GM12878 (cell line): Measurements from ENCODE around the gene SBF1. TPM values are rescaled to one million over a fixed set of nuclear protein-coding genes. Genes with fewer than 3 reads are reported as not detected.

Source experiments
- ATAC-seq: fragments of 200-7000 bp; cut with Tn5 transposase; 3 replicates; pipeline ENCODE4 v1.9.1; 2020; ENCODE audit warnings: mild to moderate bottlenecking, moderate library complexity
- BruUV-seq: library from RNA; stranded (reverse); fragments of 400-500 nt; replicated peaks from 2 replicates; lab custom pipeline; 2021; lab: Mats Ljungman, UMichigan
- CTCF ChIA-PET: fragments of 300-600 bp; sonication (Branson Sonifier 250); formaldehyde crosslinking; extraction: SDS; loops from one replicate; lab custom pipeline; 2021; ENCODE audit warnings: inconsistent platforms; lab: Yijun Ruan, JAX
- POLR2A ChIA-PET: fragments of 350-600 bp; formaldehyde crosslinking; extraction: SDS; loops from one replicate; lab custom pipeline; 2021; ENCODE audit warnings: inconsistent platforms; lab: Charles Lee
- RAD21 ChIA-PET: fragments of 300-600 bp; sonication (Branson Sonifier 250); formaldehyde crosslinking; loops from one replicate; lab custom pipeline; 2023; ENCODE audit warnings: antibody characterized with exemption; ENCODE audit not compliant: unreplicated experiment; lab: Charles Lee
- SMC1A ChIA-PET: fragments of 300-600 bp; sonication (Branson Sonifier 250); formaldehyde crosslinking; loops from one replicate; lab custom pipeline; 2023; ENCODE audit not compliant: unreplicated experiment, uncharacterized antibody; lab: Charles Lee
- DNase-seq: peaks from one replicate; pipeline ENCODE4 v3.0.0-alpha.2; 2011; ENCODE audit warnings: low read depth, low spot score
- FAIRE-seq: peaks from 3 replicates; lab custom pipeline; 2011; peaks lifted over from hg19 to GRCh38; lab: Jason Lieb, UNC
- H2AFZ ChIP-seq: 2 replicates; pipeline ENCODE4 v1.6.0; 2011; ENCODE audit warnings: low read depth, low read length, control low read depth; ENCODE audit not compliant: control insufficient read depth
- H3K27ac ChIP-seq: 2 replicates; pipeline ENCODE4 v1.5.1; 2011; ENCODE audit warnings: control low read depth; ENCODE audit not compliant: control insufficient read depth, insufficient read depth
- H3K27me3 ChIP-seq, 2 experiments: replicated peaks in 1 of 2; 2 replicates each; pipeline versions ENCODE4 v1.6.0 to v1.6.1; 2011; ENCODE audit warnings: low read length in 1 of 2; ENCODE audit not compliant: control insufficient read depth in 2 of 2, insufficient read depth in 2 of 2
- H3K36me3 ChIP-seq, 2 experiments: 2 replicates each; pipeline ENCODE4 v1.5.1; 2011; ENCODE audit warnings: low read length in 1 of 2; ENCODE audit not compliant: control insufficient read depth in 2 of 2, insufficient read depth in 2 of 2
- H3K4me1 ChIP-seq: 2 replicates; pipeline ENCODE4 v1.6.1; 2011; ENCODE audit warnings: mild to moderate bottlenecking, low read length, moderate library complexity, mixed read lengths; ENCODE audit not compliant: control insufficient read depth, insufficient read depth
- H3K4me2 ChIP-seq: 2 replicates; pipeline ENCODE4 v1.6.0; 2011; ENCODE audit warnings: control low read depth; ENCODE audit not compliant: control insufficient read depth, insufficient read depth
- H3K4me3 ChIP-seq: fragments of 200-600 bp; sonication (generic); 2 replicates; pipeline ENCODE4 v1.5.1; 2016
- H3K79me2 ChIP-seq: 2 replicates; pipeline ENCODE4 v1.6.0; 2011; ENCODE audit warnings: low read length; ENCODE audit not compliant: control insufficient read depth, insufficient read depth
- H3K9ac ChIP-seq: 2 replicates; pipeline ENCODE4 v1.8.0; 2011; ENCODE audit warnings: low read length, control low read depth, mixed read lengths; ENCODE audit not compliant: control insufficient read depth, insufficient read depth
- H3K9me3 ChIP-seq: replicated peaks from 3 replicates; pipeline ENCODE4 v1.5.1; 2011; ENCODE audit warnings: mild to moderate bottlenecking, low read length; ENCODE audit not compliant: control insufficient read depth, insufficient read depth
- H4K20me1 ChIP-seq: 2 replicates; pipeline ENCODE4 v1.6.0; 2011; ENCODE audit not compliant: control insufficient read depth, insufficient read depth
- CEBPB ChIP-seq, 2 experiments: fragments of 150-350 bp in 1 of 2; IDR thresholded peaks; 2 replicates each; pipeline ENCODE4 v1.6.1; 2012 to 2014; ENCODE audit warnings: low read depth in 2 of 2, low read length in 2 of 2, borderline replicate concordance in 1 of 2, inconsistent platforms in 1 of 2
- E2F8 ChIP-seq: fragments of 450-650 bp; IDR thresholded peaks from 2 replicates; pipeline ENCODE4 v1.6.1; 2018; ENCODE audit warnings: mild to moderate bottlenecking, low read depth, moderate library complexity; ENCODE audit not compliant: partially characterized antibody
- EGR1 ChIP-seq, 2 experiments: IDR thresholded peaks; 1 replicate in 1 of 2; 2 replicates in 1 of 2; pipeline ENCODE4 v1.6.1; 2011 to 2012; ENCODE audit warnings: low read depth in 2 of 2, low read length in 2 of 2, borderline replicate concordance in 1 of 2, mild to moderate bottlenecking in 1 of 2, moderate library complexity in 1 of 2
- FOXK2 ChIP-seq: fragments of 450-650 bp; IDR thresholded peaks from 2 replicates; pipeline ENCODE4 v1.6.1; 2017; ENCODE audit warnings: mild to moderate bottlenecking, moderate library complexity
- GATAD2B ChIP-seq: fragments of 450-650 bp; conservative IDR thresholded peaks from 2 replicates; pipeline ENCODE4 v1.6.1; 2017; ENCODE audit warnings: low read depth, mild to moderate bottlenecking, moderate library complexity
- IKZF1 ChIP-seq: fragments of 450-650 bp; conservative IDR thresholded peaks from 2 replicates; pipeline ENCODE4 v1.6.1; 2017; ENCODE audit warnings: antibody characterized with exemption, mild to moderate bottlenecking
- KDM1A ChIP-seq: fragments of 200-600 bp; sonication (generic); IDR thresholded peaks from 2 replicates; pipeline ENCODE4 v1.6.1; 2016; ENCODE audit warnings: borderline replicate concordance
- MEF2B ChIP-seq: fragments of 450-650 bp; IDR thresholded peaks from 2 replicates; pipeline ENCODE4 v1.6.1; 2018; ENCODE audit warnings: mild to moderate bottlenecking, moderate library complexity; ENCODE audit not compliant: partially characterized antibody, poor library complexity, severe bottlenecking
- MTA2 ChIP-seq: fragments of 450-650 bp; IDR thresholded peaks from 2 replicates; pipeline ENCODE4 v1.6.1; 2016; ENCODE audit warnings: low read depth, mild to moderate bottlenecking, moderate library complexity
- NFYA ChIP-seq: IDR thresholded peaks from 2 replicates; pipeline ENCODE4 v1.6.1; 2011; ENCODE audit warnings: low read depth, mild to moderate bottlenecking, low read length, improper control_type of control experiment, borderline replicate concordance
- NR2F1 ChIP-seq: fragments of 450-650 bp; conservative IDR thresholded peaks from 2 replicates; pipeline ENCODE4 v1.6.1; 2017; ENCODE audit warnings: mild to moderate bottlenecking
- NRF1 ChIP-seq: conservative IDR thresholded peaks from 2 replicates; pipeline ENCODE4 v1.6.1; 2011; ENCODE audit warnings: mild to moderate bottlenecking, low read depth, low read length, improper control_type of control experiment
- RAD51 ChIP-seq: fragments of 450-650 bp; IDR thresholded peaks from 2 replicates; pipeline ENCODE4 v1.6.1; 2016; ENCODE audit warnings: moderate library complexity, mild to moderate bottlenecking, inconsistent platforms
- RUNX3 ChIP-seq: IDR thresholded peaks from 2 replicates; pipeline ENCODE4 v1.6.1; 2012; ENCODE audit warnings: low read length, inconsistent platforms
- WGBS: methylation state at CpG from one replicate; pipeline ENCODE4 v1.1.6; 2016; ENCODE audit warnings: low lambda C conversion rate; ENCODE audit not compliant: insufficient replicate concordance, insufficient coverage; ENCODE audit errors: missing lambda C conversion rate; 5-methylcytosine and 5-hydroxymethylcytosine counted together
- in situ Hi-C: fragments of 300-500 bp; cut with MboI; formaldehyde crosslinking; loops from 9 replicates; pipeline ENCODE4 v1.14.3; 2018; ENCODE audit warnings: mixed read lengths
- intact Hi-C: fragments of 100-400 bp; cut with micrococcal nuclease; formaldehyde crosslinking; loops from one replicate; pipeline ENCODE4 v1.14.2; 2022; ENCODE audit not compliant: unreplicated experiment
- polyA plus RNA-seq, 11 experiments: library from polyadenylated mRNA; depleted of rRNA in 4 of 11; unstranded in 6 of 11; stranded (reverse) in 5 of 11; fragments of >200 nt; fragmentation: Nextera tagmentation in 4 of 11; fragmentation: Illumina TruSeq in 1 of 11; extraction: Ambion mirVana in 4 of 11; extraction: Trizol in 1 of 11; gene quantifications; 1 replicate in 1 of 11; 2 replicates in 10 of 11; pipeline versions ENCODE4 v1.2.1 to v1.2.3, GENCODE V29; 2011 to 2016; ENCODE audit warnings: inconsistent platforms in 2 of 11, missing spikeins in 2 of 11, low read depth in 1 of 11
- total RNA-seq, 4 experiments: library from RNA; depleted of rRNA in 3 of 4; stranded (reverse); fragments of >200 nt in 3 of 4; fragmentation: Illumina TruSeq in 1 of 4; extraction: Trizol in 1 of 4; gene quantifications; 2 replicates each; pipeline versions ENCODE4 v1.2.1 to v1.2.3, GENCODE V29; 2013 to 2021

SBF1 gene
- total and polyA plus RNA-seq, 10 of the 15 experiments (the other 5 are each of a cell fraction or from before 2014, with no cell fraction given) = 0.23 to 95.0 (median 17.8) TPM

DNA sequence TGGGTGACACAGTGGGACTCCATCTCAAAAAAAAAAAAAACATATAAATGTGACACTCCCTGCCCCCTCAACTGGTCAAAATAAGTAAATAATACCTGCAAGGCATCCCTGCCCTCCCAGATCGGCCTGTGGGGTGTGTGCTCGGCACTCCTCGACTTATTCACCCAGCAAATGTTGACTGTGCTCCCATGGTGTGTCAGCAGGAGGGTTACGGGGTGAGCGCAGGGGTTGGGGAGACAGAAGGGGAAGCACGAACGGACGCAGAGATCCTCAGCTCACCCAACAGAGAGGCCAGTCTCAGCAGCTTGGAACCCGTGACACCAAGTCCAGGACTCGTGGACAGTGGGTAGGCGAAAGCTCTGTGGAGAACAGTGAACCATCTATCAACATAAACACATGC, 4.9 kb upstream of the SBF1 start:
- Histone ChIP-seq H3K9ac (no peak overlapping the region), H3K36me3 (no peaks in the 10 kb centered on the region), H3K79me2 (no peaks in the 10 kb centered on the region), H3K9me3 (no peaks in the 10 kb centered on the region), H3K4me3 (no peak overlapping the region)
- RAD21 ChIA-PET = interaction anchor here (0.6 kb wide), 1 partner anchor 17 kb away, joined by 3 read pairs; no protein-coding TSS in a partner anchor
- intact Hi-C loops = loop anchor here (10.0 kb wide), 1 partner anchor 235 kb away; the partner anchor contains the start of gene TUBGCP6
- in situ Hi-C loops = no loop called here
- TF ChIP-seq KDM1A (no peak), MTA2 (no peak), EGR1 (IDR thresholded peaks at IDR 0.05; ENCODE audit: borderline replicate concordance in 1 of 2, low read depth in 2 of 2, low read length in 2 of 2) (no peak)
- TF ChIP-seq, all 136 proteins: peak for 0
- peaks cover 5% of the 10 kb centered on the region for H3K4me1 ChIP-seq
- H3K27ac ChIP-seq = no peak overlapping the region
- SMC1A ChIA-PET = no interaction called here
- POLR2A ChIA-PET = interaction anchor here (0.7 to 1.9 kb wide), 2 partner anchors 10 to 44 kb away, joined by 3 to 7 read pairs; no protein-coding TSS in a partner anchor
- BruUV-seq = no TSS peak
- no peak for DNase-seq
- ATAC-seq = no peak
- FAIRE-seq = no peak
- H3K4me2 ChIP-seq = no peak overlapping the region
- WGBS = 10% methylated on average over 11 of the region's 11 CpGs
- H3K27me3 ChIP-seq = peaks cover 0 to 3% of the 10 kb centered on the region in 2 experiments; a peak in 2 of 4 replicates
- CTCF ChIA-PET = interaction anchor here (1.1 to 1.9 kb wide), 3 partner anchors 9 to 45 kb away, joined by 3 to 8 read pairs (median 3); partner anchors contain the start of gene SCO2
- H2AFZ ChIP-seq = no peak overlapping the region
- no peaks in the 10 kb centered on the region for H4K20me1 ChIP-seq

GRCh38 chr22:50477923-50478322, 3.1 kb upstream of the SBF1 start:
- CTCF ChIA-PET = no interaction called here
- RAD21 ChIA-PET = no interaction called here
- WGBS = 80% methylated on average over 12 of the region's 12 CpGs
- intact Hi-C loops = loop anchor here (10.0 kb wide), 1 partner anchor 233 kb away; the partner anchor contains the start of gene TUBGCP6
- H3K36me3 ChIP-seq = no peaks in the 10 kb centered on the region
- H2AFZ ChIP-seq = no peak overlapping the region
- ATAC-seq (no peak), DNase-seq (no peak), FAIRE-seq (no peak)
- SMC1A ChIA-PET = no interaction called here
- H3K4me3 ChIP-seq = no peak overlapping the region
- no peaks in the 10 kb centered on the region for H3K9me3 ChIP-seq
- H3K79me2 ChIP-seq = peaks cover 14% of the 10 kb centered on the region
- H4K20me1 ChIP-seq = no peaks in the 10 kb centered on the region
- H3K27me3 ChIP-seq = peaks cover 0 to 3% of the 10 kb centered on the region in 2 experiments; a peak in 2 of 4 replicates
- POLR2A ChIA-PET = no interaction called here
- H3K9ac ChIP-seq = no peak overlapping the region
- no peak overlapping the region for H3K4me2 ChIP-seq
- no TSS peak for BruUV-seq
- no peak overlapping the region for H3K27ac ChIP-seq
- peaks cover 13% of the 10 kb centered on the region for H3K4me1 ChIP-seq
- in situ Hi-C loops = no loop called here
- no peak for TF ChIP-seq FOXK2
- no peak for TF ChIP-seq RUNX3
- TF ChIP-seq E2F8 = no peak
- TF ChIP-seq CEBPB (IDR thresholded peaks at IDR 0.05; ENCODE audit: borderline replicate concordance in 1 of 2, low read depth in 2 of 2, low read length in 2 of 2) = no peak
- no peak for TF ChIP-seq RAD51
- no peak for TF ChIP-seq GATAD2B
- no peak for TF ChIP-seq NR2F1
- TF ChIP-seq NFYA = no peak
- TF ChIP-seq MEF2B = no peak
- TF ChIP-seq NRF1 = no peak
- no peak for TF ChIP-seq IKZF1
